ENCODE results near the gene RUVBL2.

RUVBL2 gene

GRCh38 chr19:48950830-48951519, 42.7 kb upstream of the RUVBL2 start:
- ChIA-PET POLR2A (ENCODE audit: low non-redundant PET) (no interaction called here), CTCF (interaction anchor here (1.2 kb wide), 1 partner anchor 20 kb away, joined by 4 read pairs; no protein-coding TSS in a partner anchor)
- DNase-seq (ENCODE audit: low spot score), result no peak
- no peak overlapping the region for H3K27ac ChIP-seq
- TF ChIP-seq CTCF (conservative IDR thresholded peaks at IDR 0.05; ENCODE audit: low read depth), result no peak

GRCh38 chr19:48953141-48953540, 40.5 kb upstream of the RUVBL2 start:
- POLR2A ChIA-PET (ENCODE audit: low non-redundant PET), result interaction anchor here (0.8 to 1.2 kb wide), 2 partner anchors 9 to 77 kb away, joined by 3 to 5 read pairs; no protein-coding TSS in a partner anchor
- peak overlapping the region; percentile 85; the same call in 1 of the 2 replicates for H3K27ac ChIP-seq
- CTCF ChIA-PET, result interaction anchor here (0.6 kb wide), 1 partner anchor 158 kb away, joined by 3 read pairs; no protein-coding TSS in a partner anchor
- no peak for DNase-seq (ENCODE audit: low spot score)
- no peak for TF ChIP-seq CTCF (conservative IDR thresholded peaks at IDR 0.05; ENCODE audit: low read depth)

GRCh38 chr19:48953990-48954594, 39.6 kb upstream of the RUVBL2 start:
- CTCF ChIA-PET, result interaction anchor here (0.6 kb wide), 2 partner anchors 54 to 60 kb away, joined by 4 to 5 read pairs; no protein-coding TSS in a partner anchor
- TF ChIP-seq CTCF (conservative IDR thresholded peaks at IDR 0.05; ENCODE audit: low read depth), result no peak
- DNase-seq (ENCODE audit: low spot score), result no peak
- H3K27ac ChIP-seq, result peak overlapping the region; percentile 85
- POLR2A ChIA-PET (ENCODE audit: low non-redundant PET), result interaction anchor here (0.6 kb wide), 2 partner anchors 21 to 400 kb away, joined by 3 to 9 read pairs; no protein-coding TSS in a partner anchor

- TF ChIP-seq CTCF (conservative IDR thresholded peaks at IDR 0.05; ENCODE audit: low read depth), result no peak
- H3K27ac ChIP-seq, result peak within 1 kb of the TSS; percentile 85
- ChIA-PET POLR2A (ENCODE audit: low non-redundant PET) (interaction anchor here (0.6 kb wide), 2 partner anchors 22 to 399 kb away, joined by 3 to 9 read pairs; no protein-coding TSS in a partner anchor), CTCF (interaction anchor here (0.6 kb wide), 1 partner anchor 61 kb away, joined by 5 read pairs; no protein-coding TSS in a partner anchor)
- peak; percentile 95 for DNase-seq (ENCODE audit: low spot score)
Observed at GRCh38 chr19:48954595-48955307, 38.9 kb upstream of the RUVBL2 start, which contains the start of gene BAX. Gene BAX (plus strand): TSS chr19:48954875. CDS start chr19:48954929, 54 bp downstream.

GRCh38 chr19:48955308-48955958, 38.3 kb upstream of the RUVBL2 start:
- TF ChIP-seq CTCF (conservative IDR thresholded peaks at IDR 0.05; ENCODE audit: low read depth), result no peak
- no peak for DNase-seq (ENCODE audit: low spot score)
- CTCF ChIA-PET, result interaction anchor here (0.7 kb wide), 1 partner anchor 195 kb away, joined by 3 read pairs; no protein-coding TSS in a partner anchor
- H3K27ac ChIP-seq, result peak overlapping the region; percentile 85
- POLR2A ChIA-PET (ENCODE audit: low non-redundant PET), result interaction anchor here (0.5 kb wide), 1 partner anchor 166 kb away, joined by 3 read pairs; no protein-coding TSS in a partner anchor

Data from RWPE1 (cell line).